ENCODE data around the gene BIRC6.

DNA sequence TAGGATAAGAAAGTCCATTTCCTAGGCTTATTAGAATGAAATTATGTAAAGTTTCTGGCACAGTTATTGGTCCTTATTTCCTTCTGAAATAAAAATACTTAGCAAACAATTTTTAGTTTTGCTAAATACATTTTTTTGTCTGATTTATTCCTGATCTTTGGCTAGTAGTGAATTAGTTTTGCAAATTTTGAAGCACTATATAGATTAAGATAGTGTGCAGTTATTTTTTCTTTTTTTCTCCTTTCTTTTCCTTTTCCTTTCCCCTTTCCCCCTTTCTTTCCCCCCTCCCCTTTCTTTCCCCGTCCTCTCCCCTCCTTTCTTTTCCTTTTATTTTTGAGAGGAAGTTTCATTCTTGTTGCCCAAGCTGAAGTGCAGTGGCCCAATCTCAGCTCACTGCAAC, 59.7 kb downstream of the BIRC6 start:
- TF ChIP-seq, protein P1, sequence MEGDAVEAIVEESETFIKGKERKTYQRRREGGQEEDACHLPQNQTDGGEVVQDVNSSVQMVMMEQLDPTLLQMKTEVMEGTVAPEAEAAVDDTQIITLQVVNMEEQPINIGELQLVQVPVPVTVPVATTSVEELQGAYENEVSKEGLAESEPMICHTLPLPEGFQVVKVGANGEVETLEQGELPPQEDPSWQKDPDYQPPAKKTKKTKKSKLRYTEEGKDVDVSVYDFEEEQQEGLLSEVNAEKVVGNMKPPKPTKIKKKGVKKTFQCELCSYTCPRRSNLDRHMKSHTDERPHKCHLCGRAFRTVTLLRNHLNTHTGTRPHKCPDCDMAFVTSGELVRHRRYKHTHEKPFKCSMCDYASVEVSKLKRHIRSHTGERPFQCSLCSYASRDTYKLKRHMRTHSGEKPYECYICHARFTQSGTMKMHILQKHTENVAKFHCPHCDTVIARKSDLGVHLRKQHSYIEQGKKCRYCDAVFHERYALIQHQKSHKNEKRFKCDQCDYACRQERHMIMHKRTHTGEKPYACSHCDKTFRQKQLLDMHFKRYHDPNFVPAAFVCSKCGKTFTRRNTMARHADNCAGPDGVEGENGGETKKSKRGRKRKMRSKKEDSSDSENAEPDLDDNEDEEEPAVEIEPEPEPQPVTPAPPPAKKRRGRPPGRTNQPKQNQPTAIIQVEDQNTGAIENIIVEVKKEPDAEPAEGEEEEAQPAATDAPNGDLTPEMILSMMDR (conservative IDR thresholded peaks at IDR 0.05; ENCODE audit: low read length), result no peak
- no peak for TF ChIP-seq EZH2phosphoT487 (IDR thresholded peaks at IDR 0.05; ENCODE audit: borderline replicate concordance, low read depth, low read length)
